ENCODE data around the gene PNPLA7.
A peak's percentile ranks its signal among the peaks of the same experiment; 100 is the strongest.

DNA sequence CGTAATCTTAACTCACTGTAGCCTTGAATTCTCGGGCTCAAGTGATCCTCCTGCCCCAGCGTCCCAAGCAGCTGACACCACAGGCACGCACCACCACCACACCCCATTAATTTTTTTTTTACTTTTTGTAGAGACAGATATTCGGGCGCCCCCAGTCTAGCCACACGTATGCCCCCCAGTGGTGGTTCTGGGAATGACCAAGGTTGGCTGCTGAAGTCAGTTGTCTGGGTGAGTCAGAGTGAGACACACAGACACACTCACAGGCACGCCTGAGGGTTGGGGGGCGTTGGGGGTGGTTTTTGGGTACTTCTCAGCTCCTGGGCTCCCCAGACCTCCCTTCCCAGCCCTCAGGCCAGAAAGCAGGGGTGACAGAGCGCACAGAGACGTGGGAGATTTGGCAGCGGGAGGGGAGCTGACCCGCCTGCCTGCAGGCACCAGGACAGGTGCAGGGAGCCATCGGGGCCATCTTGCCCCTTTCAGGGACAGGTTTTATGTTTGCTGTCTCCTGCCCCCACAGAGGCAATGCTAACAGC is 104.9 kb downstream of the PNPLA7 start:
- TF ChIP-seq, protein P1, sequence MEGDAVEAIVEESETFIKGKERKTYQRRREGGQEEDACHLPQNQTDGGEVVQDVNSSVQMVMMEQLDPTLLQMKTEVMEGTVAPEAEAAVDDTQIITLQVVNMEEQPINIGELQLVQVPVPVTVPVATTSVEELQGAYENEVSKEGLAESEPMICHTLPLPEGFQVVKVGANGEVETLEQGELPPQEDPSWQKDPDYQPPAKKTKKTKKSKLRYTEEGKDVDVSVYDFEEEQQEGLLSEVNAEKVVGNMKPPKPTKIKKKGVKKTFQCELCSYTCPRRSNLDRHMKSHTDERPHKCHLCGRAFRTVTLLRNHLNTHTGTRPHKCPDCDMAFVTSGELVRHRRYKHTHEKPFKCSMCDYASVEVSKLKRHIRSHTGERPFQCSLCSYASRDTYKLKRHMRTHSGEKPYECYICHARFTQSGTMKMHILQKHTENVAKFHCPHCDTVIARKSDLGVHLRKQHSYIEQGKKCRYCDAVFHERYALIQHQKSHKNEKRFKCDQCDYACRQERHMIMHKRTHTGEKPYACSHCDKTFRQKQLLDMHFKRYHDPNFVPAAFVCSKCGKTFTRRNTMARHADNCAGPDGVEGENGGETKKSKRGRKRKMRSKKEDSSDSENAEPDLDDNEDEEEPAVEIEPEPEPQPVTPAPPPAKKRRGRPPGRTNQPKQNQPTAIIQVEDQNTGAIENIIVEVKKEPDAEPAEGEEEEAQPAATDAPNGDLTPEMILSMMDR (IDR thresholded peaks at IDR 0.05 in 4 of 5, conservative IDR thresholded peaks at IDR 0.05 in 1 of 5), result peak; percentile 65 to 88 (median 76)
- TF ChIP-seq POLR2A (IDR thresholded peaks at IDR 0.05), result no peak

All from gastrocnemius medialis (tissue), 4 donors.